ENCODE results near the gene CD5L. TPM values are rescaled to one million over a fixed set of nuclear protein-coding genes. Genes with fewer than 3 reads are reported as not detected.

Gene CD5L
- total RNA-seq, 3 donors from 2014 or later: 0.22 TPM; not detected in 2

DNA sequence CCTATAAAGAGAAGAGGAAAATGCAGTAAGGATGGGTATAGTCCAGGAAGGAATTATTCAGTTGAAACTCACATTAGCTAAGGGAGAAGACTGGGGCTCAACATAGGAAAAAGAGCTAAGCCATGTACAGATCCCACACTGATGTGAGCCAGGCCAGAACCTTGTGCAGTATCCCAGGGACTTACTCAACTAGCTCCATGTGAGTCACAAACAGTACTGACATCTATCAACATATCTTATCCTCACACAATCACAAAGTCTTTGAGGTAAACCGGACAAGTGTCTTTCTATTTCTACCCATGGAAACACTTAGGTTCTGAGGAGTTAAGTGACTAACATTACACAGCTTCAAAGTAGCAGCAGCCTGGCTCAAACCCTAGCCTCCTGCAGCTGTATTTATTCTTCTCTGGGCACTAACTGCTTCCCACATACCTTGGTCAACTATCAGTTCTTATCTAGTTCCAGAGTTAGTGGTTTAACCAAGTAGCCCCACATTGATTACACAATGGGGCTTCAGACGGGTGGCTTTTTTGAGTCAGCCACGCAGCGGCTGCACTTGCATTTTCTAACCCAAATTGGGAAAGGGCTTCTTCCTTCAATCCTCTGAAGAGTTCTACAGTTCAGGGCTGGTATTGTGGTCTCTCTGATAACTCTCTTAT, 9.5 kb downstream of the CD5L start:
- no peaks in the 10 kb centered on the region for H3K4me1 ChIP-seq (ENCODE audit: low read depth)
- intact Hi-C loops (cut with DNase I, micrococcal nuclease): no loop called here
- H3K9me3 ChIP-seq: no peaks in the 10 kb centered on the region
- TF ChIP-seq, protein P1, sequence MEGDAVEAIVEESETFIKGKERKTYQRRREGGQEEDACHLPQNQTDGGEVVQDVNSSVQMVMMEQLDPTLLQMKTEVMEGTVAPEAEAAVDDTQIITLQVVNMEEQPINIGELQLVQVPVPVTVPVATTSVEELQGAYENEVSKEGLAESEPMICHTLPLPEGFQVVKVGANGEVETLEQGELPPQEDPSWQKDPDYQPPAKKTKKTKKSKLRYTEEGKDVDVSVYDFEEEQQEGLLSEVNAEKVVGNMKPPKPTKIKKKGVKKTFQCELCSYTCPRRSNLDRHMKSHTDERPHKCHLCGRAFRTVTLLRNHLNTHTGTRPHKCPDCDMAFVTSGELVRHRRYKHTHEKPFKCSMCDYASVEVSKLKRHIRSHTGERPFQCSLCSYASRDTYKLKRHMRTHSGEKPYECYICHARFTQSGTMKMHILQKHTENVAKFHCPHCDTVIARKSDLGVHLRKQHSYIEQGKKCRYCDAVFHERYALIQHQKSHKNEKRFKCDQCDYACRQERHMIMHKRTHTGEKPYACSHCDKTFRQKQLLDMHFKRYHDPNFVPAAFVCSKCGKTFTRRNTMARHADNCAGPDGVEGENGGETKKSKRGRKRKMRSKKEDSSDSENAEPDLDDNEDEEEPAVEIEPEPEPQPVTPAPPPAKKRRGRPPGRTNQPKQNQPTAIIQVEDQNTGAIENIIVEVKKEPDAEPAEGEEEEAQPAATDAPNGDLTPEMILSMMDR (IDR thresholded peaks at IDR 0.05): no peak
- DNase-seq (no peak), ATAC-seq (no peak)
- H3K4me3 ChIP-seq: no peak overlapping the region
- no peaks in the 10 kb centered on the region for H3K36me3 ChIP-seq (ENCODE audit: low read depth)

DNA sequence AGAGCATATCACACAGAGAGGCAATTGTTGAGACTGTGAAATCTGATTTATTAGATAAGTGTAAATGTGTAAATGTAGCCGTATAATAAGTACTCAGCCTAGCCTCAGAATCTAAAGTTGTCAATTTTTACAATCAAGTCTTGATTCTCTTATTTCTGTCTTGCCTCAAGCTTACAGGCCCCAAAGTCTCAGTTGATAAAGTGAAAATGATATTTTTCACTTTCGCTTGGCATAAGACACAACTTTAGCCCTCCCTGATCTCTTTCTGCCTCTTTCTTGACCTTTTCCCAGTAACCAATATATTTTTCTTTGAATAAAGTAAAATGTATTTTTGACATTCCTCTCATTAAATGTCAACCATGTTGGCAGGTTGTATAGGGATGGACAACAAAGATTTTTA, 10.7 kb downstream of the CD5L start:
- no peak overlapping the region for H3K4me3 ChIP-seq
- H3K9me3 ChIP-seq: no peaks in the 10 kb centered on the region
- no peaks in the 10 kb centered on the region for H3K4me1 ChIP-seq (ENCODE audit: low read depth)
- H3K36me3 ChIP-seq (ENCODE audit: low read depth): no peaks in the 10 kb centered on the region
- no peak for ATAC-seq
- DNase-seq: no peak
- intact Hi-C loops (cut with DNase I, micrococcal nuclease): no loop called here
- TF ChIP-seq, protein P1 (IDR thresholded peaks at IDR 0.05): no peak

DNA sequence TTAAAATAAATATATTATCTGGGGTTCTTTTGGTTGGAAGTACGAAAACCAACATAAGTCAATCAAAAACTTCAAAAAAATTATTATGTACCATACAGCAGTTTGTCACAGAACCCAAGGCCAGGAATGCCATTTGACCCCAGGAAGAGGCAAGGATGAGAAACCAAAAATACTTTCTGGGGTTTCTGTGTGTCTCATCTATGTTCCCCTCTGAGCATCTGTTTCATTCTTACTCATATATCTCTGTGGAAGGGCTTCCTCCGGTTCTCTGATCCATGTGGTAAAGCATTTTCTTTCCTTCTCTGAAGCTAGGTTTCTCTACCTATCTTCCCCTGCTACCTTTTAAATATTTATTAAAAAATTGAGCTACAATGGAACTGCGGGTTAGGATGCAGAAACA, 11.9 kb downstream of the CD5L start:
- TF ChIP-seq, protein P1 (IDR thresholded peaks at IDR 0.05): no peak
- intact Hi-C loops (cut with DNase I, micrococcal nuclease): no loop called here
- H3K4me3 ChIP-seq: no peak overlapping the region
- no peaks in the 10 kb centered on the region for H3K4me1 ChIP-seq (ENCODE audit: low read depth)
- no peak for ATAC-seq
- H3K36me3 ChIP-seq (ENCODE audit: low read depth): no peaks in the 10 kb centered on the region
- H3K9me3 ChIP-seq: no peaks in the 10 kb centered on the region
- DNase-seq: no peak

DNA sequence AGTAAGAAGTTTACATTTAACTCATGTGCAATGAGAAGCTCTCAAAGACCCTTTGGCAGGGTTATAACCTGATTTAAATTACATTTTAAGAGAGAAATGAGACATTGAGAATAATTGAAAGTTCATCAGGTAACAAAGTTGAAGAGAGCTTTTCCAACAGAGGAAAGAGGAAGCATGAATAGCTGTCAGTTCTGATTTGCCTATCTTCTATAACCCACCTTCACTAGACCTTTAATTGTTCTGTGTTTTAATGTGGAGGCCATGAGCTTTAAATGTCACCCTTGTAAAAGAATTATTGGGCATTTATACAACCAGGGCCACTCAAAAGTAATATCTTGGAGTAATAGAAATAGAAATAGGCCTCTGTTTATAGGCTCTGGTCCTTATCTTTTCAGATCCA, 12.4 kb downstream of the CD5L start:
- intact Hi-C loops (cut with DNase I, micrococcal nuclease): no loop called here
- Histone ChIP-seq H3K4me1 (ENCODE audit: low read depth) (no peaks in the 10 kb centered on the region), H3K36me3 (ENCODE audit: low read depth) (no peaks in the 10 kb centered on the region), H3K9me3 (no peaks in the 10 kb centered on the region), H3K4me3 (no peak overlapping the region)
- ATAC-seq (no peak), DNase-seq (no peak)
- TF ChIP-seq, protein P1 (IDR thresholded peaks at IDR 0.05): no peak

DNA sequence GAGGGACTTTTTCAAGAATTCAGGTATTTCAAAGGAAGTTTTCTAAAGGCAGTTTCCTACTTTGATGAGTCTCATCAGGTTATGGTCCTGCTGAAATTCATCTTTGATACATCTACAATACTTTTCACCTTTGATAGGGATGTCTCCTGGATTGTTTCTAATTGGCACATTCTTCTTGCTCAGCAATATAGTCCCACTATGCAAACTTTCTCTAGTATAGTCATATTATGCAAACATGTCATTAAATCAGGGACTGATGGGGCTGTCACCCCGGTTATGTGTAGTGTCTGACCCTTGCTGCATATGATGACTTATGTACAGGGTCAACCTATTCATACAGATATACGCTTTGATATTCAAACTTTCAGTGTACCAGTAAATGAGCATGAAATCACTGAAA, 21.3 kb downstream of the CD5L start:
- Histone ChIP-seq H3K4me3 (no peak overlapping the region), H3K36me3 (ENCODE audit: low read depth) (no peaks in the 10 kb centered on the region), H3K9me3 (no peaks in the 10 kb centered on the region), H3K4me1 (ENCODE audit: low read depth) (no peaks in the 10 kb centered on the region)
- TF ChIP-seq, protein P1 (IDR thresholded peaks at IDR 0.05): no peak
- no peak for DNase-seq
- no peak for ATAC-seq
- intact Hi-C loops (cut with DNase I, micrococcal nuclease): no loop called here

DNA sequence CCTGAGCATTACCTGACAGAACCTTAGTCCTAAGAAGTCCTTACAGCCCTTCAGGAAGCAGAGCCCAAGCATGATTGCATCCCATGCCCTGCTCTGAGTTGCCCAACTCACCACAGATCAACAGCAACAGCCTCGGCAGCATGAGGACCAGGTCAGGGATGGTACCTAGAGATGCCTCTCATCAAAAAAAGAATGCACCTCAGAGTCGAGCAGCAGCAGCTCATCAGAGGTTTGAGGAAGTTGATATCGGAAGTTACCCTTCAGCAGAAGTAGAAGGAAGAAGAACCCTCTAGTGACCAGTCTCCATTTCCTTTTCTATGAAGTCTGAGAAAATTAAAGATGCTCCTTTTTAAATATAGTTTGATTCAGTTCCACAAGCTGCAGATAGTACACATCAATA, 21.7 kb downstream of the CD5L start, which contains the start of gene FCRL1:
Gene FCRL1, minus strand, starts transcription at position 225 of the 400 bp plus-strand sequence. Its CDS starts 83 bp downstream, at position 142.
- Histone ChIP-seq H3K36me3 (ENCODE audit: low read depth) (no peaks in the 10 kb centered on the region), H3K4me1 (ENCODE audit: low read depth) (no peaks in the 10 kb centered on the region), H3K4me3 (no peak within 1 kb of the TSS), H3K9me3 (no peaks in the 10 kb centered on the region)
- ATAC-seq (peak; percentile 48), DNase-seq (no peak)
- intact Hi-C loops (cut with DNase I, micrococcal nuclease): no loop called here
- TF ChIP-seq, protein P1 (IDR thresholded peaks at IDR 0.05): no peak

Data from mucosa of descending colon (tissue), 3 donors.